ENCODE data around the gene ANO7.

ANO7 gene

GRCh38 chr2:241187918-241188234 is 601 bp upstream of the ANO7 start:
- no peak for TF ChIP-seq CTCF (IDR thresholded peaks at IDR 0.05)

- TF ChIP-seq CTCF (IDR thresholded peaks at IDR 0.05) = no peak
Observed at GRCh38 chr2:241189093-241189855, 797 bp downstream of the ANO7 start.

GRCh38 chr2:241189856-241190201 is 1.4 kb downstream of the ANO7 start:
- no peak for TF ChIP-seq CTCF (IDR thresholded peaks at IDR 0.05)

- no peak for TF ChIP-seq CTCF (IDR thresholded peaks at IDR 0.05)
Observed at GRCh38 chr2:241190291-241190981, 2.0 kb downstream of the ANO7 start.

GRCh38 chr2:241191081-241191480 is 2.6 kb downstream of the ANO7 start:
- no peak for TF ChIP-seq CTCF (IDR thresholded peaks at IDR 0.05)

- no peak for TF ChIP-seq CTCF (IDR thresholded peaks at IDR 0.05)
Observed at GRCh38 chr2:241193271-241193670, 4.8 kb downstream of the ANO7 start.

GRCh38 chr2:241194811-241195210 is 6.3 kb downstream of the ANO7 start:
- TF ChIP-seq CTCF (IDR thresholded peaks at IDR 0.05) = no peak

All from LNCAP (cell line).